Measurements from ENCODE around the gene TBXAS1. TPM values are rescaled to one million over a fixed set of nuclear protein-coding genes. Genes with fewer than 3 reads are reported as not detected.

Gene TBXAS1
- polyA plus RNA-seq, 1 experiment, result 53.2 TPM

GRCh38 chr7:139883814-139884213 is 54.8 kb downstream of the TBXAS1 start:
- ChIA-PET POLR2A (no interaction called here), CTCF (no interaction called here)
- Histone ChIP-seq H3K27ac (ENCODE audit: low read depth, low read length) (no peak overlapping the region), H3K4me3 (ENCODE audit: low read depth, low read length) (no peak overlapping the region), H3K27me3 (ENCODE audit: control insufficient read depth, insufficient read depth, low read length) (no peaks in the 10 kb centered on the region), H3K9me3 (ENCODE audit: control insufficient read depth, insufficient read depth, low read length) (no peaks in the 10 kb centered on the region)
- TF ChIP-seq CTCF (IDR thresholded peaks at IDR 0.05; ENCODE audit: low read depth, low read length), result no peak
- DNase-seq (ENCODE audit: low read depth, low spot score), result no peak

GRCh38 chr7:139884441-139884840 is 55.4 kb downstream of the TBXAS1 start:
- ChIA-PET CTCF (no interaction called here), POLR2A (no interaction called here)
- TF ChIP-seq CTCF (IDR thresholded peaks at IDR 0.05; ENCODE audit: low read depth, low read length), result no peak
- no peak for DNase-seq (ENCODE audit: low read depth, low spot score)
- no peaks in the 10 kb centered on the region for H3K9me3 ChIP-seq (ENCODE audit: control insufficient read depth, insufficient read depth, low read length)
- H3K27ac ChIP-seq (ENCODE audit: low read depth, low read length), result no peak overlapping the region
- no peaks in the 10 kb centered on the region for H3K27me3 ChIP-seq (ENCODE audit: control insufficient read depth, insufficient read depth, low read length)
- H3K4me3 ChIP-seq (ENCODE audit: low read depth, low read length), result no peak overlapping the region

GRCh38 chr7:139885511-139885910 is 56.4 kb downstream of the TBXAS1 start:
- TF ChIP-seq CTCF (IDR thresholded peaks at IDR 0.05; ENCODE audit: low read depth, low read length), result no peak
- POLR2A ChIA-PET, result no interaction called here
- H3K4me3 ChIP-seq (ENCODE audit: low read depth, low read length), result no peak overlapping the region
- no peak overlapping the region for H3K27ac ChIP-seq (ENCODE audit: low read depth, low read length)
- H3K9me3 ChIP-seq (ENCODE audit: control insufficient read depth, insufficient read depth, low read length), result no peaks in the 10 kb centered on the region; the same call in 1 of the 2 replicates
- CTCF ChIA-PET, result no interaction called here
- no peaks in the 10 kb centered on the region for H3K27me3 ChIP-seq (ENCODE audit: control insufficient read depth, insufficient read depth, low read length)
- DNase-seq (ENCODE audit: low read depth, low spot score), result no peak

GRCh38 chr7:139886206-139886605 is 57.1 kb downstream of the TBXAS1 start:
- POLR2A ChIA-PET, result no interaction called here

GRCh38 chr7:139886899-139887298 is 57.8 kb downstream of the TBXAS1 start:
- Histone ChIP-seq H3K9me3 (ENCODE audit: control insufficient read depth, insufficient read depth, low read length) (no peaks in the 10 kb centered on the region; the same call in 1 of the 2 replicates), H3K27me3 (ENCODE audit: control insufficient read depth, insufficient read depth, low read length) (no peaks in the 10 kb centered on the region), H3K4me3 (ENCODE audit: low read depth, low read length) (no peak overlapping the region), H3K27ac (ENCODE audit: low read depth, low read length) (no peak overlapping the region)
- CTCF ChIA-PET, result interaction anchor here (0.7 kb wide), 1 partner anchor 116 kb away, joined by 3 read pairs; no protein-coding TSS in a partner anchor
- no peak for DNase-seq (ENCODE audit: low read depth, low spot score)
- no peak for TF ChIP-seq CTCF (IDR thresholded peaks at IDR 0.05; ENCODE audit: low read depth, low read length)
- POLR2A ChIA-PET, result no interaction called here

More at GRCh38 chr7:139886206-139886605, 57.1 kb downstream of the TBXAS1 start:
- H3K4me3 ChIP-seq (ENCODE audit: low read depth, low read length), result no peak overlapping the region
- CTCF ChIA-PET, result no interaction called here
- no peaks in the 10 kb centered on the region; the same call in 1 of the 2 replicates for H3K9me3 ChIP-seq (ENCODE audit: control insufficient read depth, insufficient read depth, low read length)
- H3K27ac ChIP-seq (ENCODE audit: low read depth, low read length), result no peak overlapping the region
- H3K27me3 ChIP-seq (ENCODE audit: control insufficient read depth, insufficient read depth, low read length), result no peaks in the 10 kb centered on the region
- TF ChIP-seq CTCF (IDR thresholded peaks at IDR 0.05; ENCODE audit: low read depth, low read length), result no peak
- no peak for DNase-seq (ENCODE audit: low read depth, low spot score)
